ENCODE measurements around the gene PHETA2. TPM values are rescaled to one million over a fixed set of nuclear protein-coding genes. Genes with fewer than 3 reads are reported as not detected.
A peak's percentile ranks its signal among the peaks of the same experiment; 100 is the strongest.
"Not testable (repeated sequence)": the region's sequence is repeated elsewhere in the genome, so short reads cannot be mapped to it uniquely, and the experiment has no call there.

Gene PHETA2
- total and polyA plus RNA-seq, 10 donors, result 3.1 to 11.5 (median 7.9) TPM

GRCh38 chr22:42091455-42091782, 17.4 kb downstream of the PHETA2 start:
- peaks cover 0 to 12% (median 7%) of the 10 kb centered on the region in 6 donors for H3K36me3 ChIP-seq
- no peaks in the 10 kb centered on the region for H3K27me3 ChIP-seq (replicated peaks in 1 of 7)
- no peak for DNase-seq
- peak overlapping the region; percentile 93 to 98 (median 95) for H3K27ac ChIP-seq
- intact Hi-C loops (cut with DNase I; ENCODE audit: low total_unique reads), result no loop called here
- H3K9me3 ChIP-seq, result no peaks in the 10 kb centered on the region
- TF ChIP-seq POLR2A (IDR thresholded peaks at IDR 0.05), result no peak
- TF ChIP-seq CTCF (IDR thresholded peaks at IDR 0.05 in 8 of 11, conservative IDR thresholded peaks at IDR 0.05 in 3 of 11), result no peak
- no peak for TF ChIP-seq POLR2AphosphoS5 (IDR thresholded peaks at IDR 0.05)
- peaks cover 11 to 49% (median 41%) of the 10 kb centered on the region in 6 donors for H3K4me1 ChIP-seq
- 29 to 44% (median 34%) methylated on average over 7 of the region's 7 CpGs for WGBS, 5 donors
- H3K4me3 ChIP-seq, result peak overlapping the region; percentile 17 to 94 (median 84)

- TF ChIP-seq POLR2AphosphoS5 (IDR thresholded peaks at IDR 0.05) (no peak), CTCF (IDR thresholded peaks at IDR 0.05 in 8 of 11, conservative IDR thresholded peaks at IDR 0.05 in 3 of 11) (no peak), POLR2A (IDR thresholded peaks at IDR 0.05) (no peak)
- Histone ChIP-seq H3K27me3 (replicated peaks in 1 of 7) (no peaks in the 10 kb centered on the region), H3K27ac (no peak overlapping the region), H3K36me3 (peaks cover 0 to 42% (median 0%) of the 10 kb centered on the region in 6 donors), H3K4me1 (no peaks in the 10 kb centered on the region), H3K4me3 (no peak overlapping the region), H3K9me3 (peaks cover 16 to 79% (median 69%) of the 10 kb centered on the region in 8 donors)
- no peak for DNase-seq
- 94 to 98% (median 98%) methylated on average over 3 of the region's 3 CpGs for WGBS, 5 donors
- intact Hi-C loops (cut with DNase I; ENCODE audit: low total_unique reads), result no loop called here
Observed at GRCh38 chr22:42101199-42101598, 27.2 kb downstream of the PHETA2 start.

- intact Hi-C loops (cut with DNase I; ENCODE audit: low total_unique reads); H3K4me3 ChIP-seq; H3K4me1 ChIP-seq; H3K27me3 ChIP-seq (replicated peaks in 1 of 7); DNase-seq; H3K27ac ChIP-seq: not testable (repeated sequence)
- 94 to 97% (median 96%) methylated on average over 6 of the region's 6 CpGs for WGBS, 5 donors
- Histone ChIP-seq H3K36me3 (peaks cover 0 to 32% (median 0%) of the 10 kb centered on the region in 6 donors), H3K9me3 (peaks cover 16 to 67% (median 63%) of the 10 kb centered on the region in 8 donors)
Observed at GRCh38 chr22:42104332-42104860, 30.3 kb downstream of the PHETA2 start.

GRCh38 chr22:42108848-42109247, 34.8 kb downstream of the PHETA2 start:
- DNase-seq, result no peak
- TF ChIP-seq CTCF (IDR thresholded peaks at IDR 0.05 in 8 of 11, conservative IDR thresholded peaks at IDR 0.05 in 3 of 11) (no peak), POLR2A (IDR thresholded peaks at IDR 0.05) (no peak), POLR2AphosphoS5 (IDR thresholded peaks at IDR 0.05) (no peak)
- Histone ChIP-seq H3K36me3 (peaks cover 0 to 16% (median 0%) of the 10 kb centered on the region in 6 donors), H3K4me3 (no peak overlapping the region), H3K9me3 (peaks cover 3 to 22% (median 18%) of the 10 kb centered on the region in 8 donors), H3K27ac (no peak overlapping the region), H3K4me1 (no peaks in the 10 kb centered on the region), H3K27me3 (replicated peaks in 1 of 7) (no peaks in the 10 kb centered on the region)
- WGBS, 5 donors, result 78 to 91% (median 89%) methylated on average over 17 to 18 of the region's 18 CpGs
- intact Hi-C loops (cut with DNase I; ENCODE audit: low total_unique reads), result no loop called here
